ENCODE measurements around the gene DNAH14.
"Not testable (repeated sequence)": the region's sequence is repeated elsewhere in the genome, so short reads cannot be mapped to it uniquely, and the experiment has no call there.

The DNAH14 gene

GRCh38 chr1:225341642-225342041, 412.2 kb downstream of the DNAH14 start:
- DNase-seq (ENCODE audit: low read depth in 2 of 2, low spot score in 1 of 2) = no peak

GRCh38 chr1:225342695-225343094, 413.2 kb downstream of the DNAH14 start:
- no peak for DNase-seq (ENCODE audit: low read depth in 2 of 2, low spot score in 1 of 2)

GRCh38 chr1:225343618-225344017, 414.1 kb downstream of the DNAH14 start:
- DNase-seq (ENCODE audit: low read depth in 2 of 2, low spot score in 1 of 2) = no peak

DNA sequence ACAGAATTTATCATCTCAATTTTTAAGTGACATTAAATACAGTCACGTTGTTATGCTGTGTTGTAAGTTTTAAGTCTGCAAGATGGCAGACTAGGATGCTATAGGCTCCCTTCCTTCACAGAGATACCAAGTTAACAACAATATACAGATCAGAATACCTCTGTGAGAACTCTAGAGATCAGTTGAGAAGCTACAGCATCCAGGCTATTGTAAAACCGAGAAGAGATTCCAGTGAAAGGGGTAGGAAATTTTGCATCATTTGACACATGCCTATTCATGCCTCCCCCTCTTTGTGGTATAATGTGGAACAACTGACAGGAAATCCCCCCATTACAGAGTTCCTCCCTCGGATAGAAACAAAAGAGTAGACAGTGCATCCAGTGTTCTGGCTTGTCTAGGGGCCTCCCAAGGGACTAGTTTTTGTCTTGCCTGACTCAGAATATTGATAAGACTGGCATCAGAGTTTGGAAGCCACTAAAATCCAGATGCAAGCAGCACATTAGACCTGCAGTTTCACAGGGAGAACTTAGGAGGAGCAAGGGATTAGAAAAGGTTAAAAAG, 417.7 kb downstream of the DNAH14 start:
- no peak for DNase-seq (ENCODE audit: low read depth in 2 of 2, low spot score in 1 of 2)

- DNase-seq (ENCODE audit: low read depth in 2 of 2, low spot score in 1 of 2) = no peak
These were observed 418.9 kb downstream of the DNAH14 start for GRCh38 chr1:225348400-225348799.

GRCh38 chr1:225349826-225350225, 420.4 kb downstream of the DNAH14 start:
- DNase-seq (ENCODE audit: low read depth in 2 of 2, low spot score in 1 of 2) = no peak

DNA sequence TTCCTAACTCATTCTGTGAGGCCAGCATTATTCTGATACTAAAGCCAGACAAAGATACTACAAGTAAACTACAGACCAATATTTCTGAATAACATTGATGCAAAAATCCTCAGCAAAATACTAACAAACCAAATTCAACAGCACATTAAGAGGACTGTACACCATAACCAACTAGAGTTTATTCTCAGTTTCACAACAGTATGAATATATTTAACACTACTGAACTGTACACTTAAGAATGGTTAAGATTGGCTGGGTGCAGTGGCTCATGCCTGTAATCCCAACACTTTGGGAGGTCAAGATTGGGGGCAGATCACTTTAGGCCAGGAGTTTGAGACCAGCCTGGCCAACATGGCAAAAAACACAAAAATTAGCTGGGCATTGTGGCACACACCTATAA, 421.4 kb downstream of the DNAH14 start:
- DNase-seq (ENCODE audit: low read depth in 2 of 2, low spot score in 1 of 2) = no peak

GRCh38 chr1:225354906-225355305, 425.4 kb downstream of the DNAH14 start:
- DNase-seq (ENCODE audit: low read depth in 2 of 2, low spot score in 1 of 2) = no peak

GRCh38 chr1:225355863-225356262, 426.4 kb downstream of the DNAH14 start:
- no peak for DNase-seq (ENCODE audit: low read depth in 2 of 2, low spot score in 1 of 2)

- no peak for DNase-seq (ENCODE audit: low read depth in 2 of 2, low spot score in 1 of 2)
These were observed 430.6 kb downstream of the DNAH14 start for GRCh38 chr1:225360119-225360518.

- no peak for DNase-seq (ENCODE audit: low read depth in 2 of 2, low spot score in 1 of 2)
These were observed 431.7 kb downstream of the DNAH14 start for GRCh38 chr1:225361176-225361575.

GRCh38 chr1:225362805-225363204, 433.3 kb downstream of the DNAH14 start:
- DNase-seq (ENCODE audit: low read depth in 2 of 2, low spot score in 1 of 2) = no peak

GRCh38 chr1:225364439-225364838, 435.0 kb downstream of the DNAH14 start:
- no peak for DNase-seq (ENCODE audit: low read depth in 2 of 2, low spot score in 1 of 2)

DNA sequence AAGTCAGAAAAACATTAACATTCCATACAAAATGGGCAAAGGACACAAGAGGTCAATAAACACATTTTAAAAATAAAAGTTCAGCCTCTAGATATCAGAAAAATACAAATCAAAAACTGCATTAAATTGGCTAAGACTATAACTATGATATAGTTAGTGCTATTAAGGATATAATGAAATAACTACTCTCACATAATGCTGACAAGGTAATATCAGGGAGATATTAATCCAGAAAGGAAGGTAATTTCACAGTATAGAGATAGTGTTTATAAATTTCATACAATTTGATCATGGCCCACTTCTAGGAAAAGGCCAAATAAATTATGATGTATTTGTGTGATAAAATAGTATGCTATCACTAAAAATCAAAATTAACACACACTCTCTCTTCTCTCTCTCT, 436.5 kb downstream of the DNAH14 start:
- no peak for DNase-seq (ENCODE audit: low read depth in 2 of 2, low spot score in 1 of 2)

DNA sequence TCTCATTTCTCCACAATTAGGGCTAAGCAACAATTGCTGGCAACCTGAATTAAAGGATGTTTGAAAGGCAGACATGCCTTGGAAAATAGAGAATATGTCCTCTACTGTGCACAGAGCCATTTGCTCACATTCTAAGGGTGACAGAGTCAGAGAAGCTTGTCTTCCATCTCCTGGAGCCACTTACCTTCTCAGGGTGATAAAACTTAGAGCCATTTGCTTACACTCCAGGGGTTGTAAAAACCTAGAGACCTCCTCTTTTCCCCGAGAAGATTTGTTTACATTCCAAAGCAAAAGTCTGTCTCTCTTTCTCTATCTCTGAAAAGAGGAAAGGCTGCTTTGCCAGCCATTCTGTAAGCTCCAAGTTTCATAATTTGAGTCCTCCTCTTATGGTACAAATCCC, 437.1 kb downstream of the DNAH14 start:
- DNase-seq (ENCODE audit: low read depth in 2 of 2, low spot score in 1 of 2) = no peak

- no peak for DNase-seq (ENCODE audit: low read depth in 2 of 2, low spot score in 1 of 2)
These were observed 438.6 kb downstream of the DNAH14 start for GRCh38 chr1:225368036-225368552.

DNA sequence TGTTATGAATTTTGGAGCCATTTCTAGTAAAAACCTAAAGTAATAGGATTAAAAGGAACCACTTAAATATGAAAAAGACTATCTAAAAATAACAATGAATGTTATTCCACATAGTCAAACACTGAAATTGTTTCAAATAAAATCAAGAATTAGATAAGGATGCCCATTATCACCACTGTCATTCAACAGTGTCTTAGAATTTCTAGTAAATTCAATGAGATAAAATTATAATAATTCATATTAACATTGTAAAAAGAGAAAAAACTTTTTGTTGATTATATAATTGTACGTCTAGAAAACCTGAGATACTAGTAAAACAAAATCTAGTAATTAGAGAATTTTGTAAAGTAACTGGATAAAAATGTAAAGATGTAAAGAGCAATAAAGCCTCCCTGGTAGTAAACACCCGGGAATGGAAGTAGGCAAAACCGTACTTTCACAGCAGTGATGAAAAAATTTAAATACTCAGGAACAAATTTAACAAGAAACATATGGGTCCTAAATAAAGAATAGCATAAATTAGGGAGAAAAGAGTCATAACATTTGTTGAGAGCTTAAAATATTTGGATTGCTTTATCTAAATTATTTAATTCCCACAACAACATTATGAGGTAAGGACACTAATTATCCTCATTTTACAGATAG, 442.0 kb downstream of the DNAH14 start:
- no peak for DNase-seq (ENCODE audit: low read depth in 2 of 2, low spot score in 1 of 2)

DNA sequence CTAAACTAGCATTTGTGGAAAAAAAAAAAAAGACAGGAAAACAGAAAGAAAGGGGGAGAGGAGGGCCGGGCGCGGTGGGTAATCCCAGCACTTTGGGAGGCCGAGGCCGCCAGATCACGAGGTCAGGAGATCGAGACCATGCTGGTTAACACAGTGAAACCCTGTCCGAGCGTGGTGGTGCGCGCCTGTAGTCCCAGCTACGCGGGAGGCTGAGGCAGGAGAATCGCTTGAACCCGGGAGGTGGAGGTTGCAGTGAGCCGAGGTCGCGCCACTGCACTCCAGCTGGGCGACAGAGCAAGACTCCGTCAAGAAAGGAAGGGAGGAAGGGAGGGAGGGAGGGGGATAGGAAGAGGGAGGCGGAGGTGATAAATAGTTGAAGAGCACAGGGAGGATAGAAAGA, 443.7 kb downstream of the DNAH14 start:
- DNase-seq (ENCODE audit: low read depth in 2 of 2, low spot score in 1 of 2) = no peak

DNA sequence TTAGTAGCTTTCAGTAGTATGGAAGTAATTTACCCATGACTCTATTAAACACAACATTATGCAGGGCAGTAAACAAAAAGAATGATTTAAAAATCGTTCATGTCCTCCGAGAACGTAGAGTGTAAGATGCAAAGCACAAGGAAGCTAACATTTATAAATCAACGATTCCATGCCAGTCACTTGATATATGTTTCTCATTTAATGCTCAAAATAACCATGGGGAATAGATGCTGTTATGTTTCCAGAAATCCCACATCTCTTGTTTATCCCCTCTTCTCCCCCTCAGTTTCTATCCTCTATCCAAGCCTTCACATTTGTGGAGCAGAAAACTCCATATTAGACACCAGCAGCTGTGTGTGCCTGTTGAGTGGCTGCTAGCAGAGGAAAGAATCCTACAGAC, 445.5 kb downstream of the DNAH14 start:
- no peak for DNase-seq (ENCODE audit: low read depth in 2 of 2, low spot score in 1 of 2)

DNA sequence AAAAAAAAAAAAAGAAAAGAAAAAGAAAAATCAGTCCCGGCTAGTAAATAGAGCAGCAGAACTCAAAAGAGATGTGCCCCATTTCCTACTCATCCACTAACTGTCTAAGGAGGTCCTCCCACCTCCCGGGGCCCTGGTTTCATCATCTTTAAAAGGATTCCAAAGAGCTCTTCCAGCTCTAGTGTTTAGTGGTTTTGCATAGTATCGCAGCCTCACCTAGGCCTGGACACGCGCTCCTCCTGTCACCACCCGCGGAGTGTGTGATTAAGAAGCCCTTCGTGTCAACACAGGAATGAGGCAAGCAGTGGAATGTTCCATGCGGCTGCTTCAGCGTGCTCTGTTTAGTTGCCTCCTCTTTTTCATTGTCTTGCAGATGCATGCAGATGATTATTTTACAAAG, 449.4 kb downstream of the DNAH14 start:
- DNase-seq (ENCODE audit: low read depth in 2 of 2, low spot score in 1 of 2) = no peak

- no peak for DNase-seq (ENCODE audit: low read depth in 2 of 2, low spot score in 1 of 2)
These were observed 451.2 kb downstream of the DNAH14 start for GRCh38 chr1:225380691-225381090.

- DNase-seq (ENCODE audit: low read depth in 2 of 2, low spot score in 1 of 2) = not testable (repeated sequence)
These were observed 457.4 kb downstream of the DNAH14 start for GRCh38 chr1:225386860-225387259.

- DNase-seq (ENCODE audit: low read depth in 2 of 2, low spot score in 1 of 2) = no peak
These were observed 458.9 kb downstream of the DNAH14 start for GRCh38 chr1:225388372-225388771.
